Renal pelvis (tissue), 4 donors: ENCODE measurements around the gene ACTN4. TPM values are rescaled to one million over a fixed set of nuclear protein-coding genes. Genes with fewer than 3 reads are reported as not detected.

Experiments
- DNase-seq: peaks from one replicate; pipeline ENCODE4 v3.0.0-alpha.2; 2013
- polyA plus RNA-seq, 3 donors: library from polyadenylated mRNA; unstranded; fragments of 120-200 nt; gene quantifications; one replicate each; pipeline ENCODE4 v1.2.1, GENCODE V29; 2013; ENCODE audit not compliant: insufficient read length in 3 of 3

Gene ACTN4
- polyA plus RNA-seq, 3 donors: 701 to 787 (median 742) TPM

- DNase-seq: no peak
These were observed 75.6 kb downstream of the ACTN4 start for GRCh38 chr19:38722947-38723605.

GRCh38 chr19:38723606-38723965 is 76.1 kb downstream of the ACTN4 start:
- DNase-seq: no peak

- DNase-seq: no peak
These were observed 76.8 kb downstream of the ACTN4 start for GRCh38 chr19:38723990-38724854.

- DNase-seq: no peak
These were observed 78.2 kb downstream of the ACTN4 start for GRCh38 chr19:38725469-38726283.

- no peak for DNase-seq
These were observed 78.8 kb downstream of the ACTN4 start for GRCh38 chr19:38726284-38726673.

- DNase-seq: no peak
These were observed 79.4 kb downstream of the ACTN4 start for GRCh38 chr19:38726761-38727301.

- DNase-seq: no peak
These were observed 79.9 kb downstream of the ACTN4 start for GRCh38 chr19:38727306-38727867.

- DNase-seq: no peak
These were observed 80.6 kb downstream of the ACTN4 start for GRCh38 chr19:38727868-38728660.

GRCh38 chr19:38728752-38729541 is 81.5 kb downstream of the ACTN4 start:
- DNase-seq: no peak

GRCh38 chr19:38729653-38730469 is 82.4 kb downstream of the ACTN4 start:
- DNase-seq: no peak

- DNase-seq: no peak
These were observed 83.0 kb downstream of the ACTN4 start for GRCh38 chr19:38730470-38730730.

GRCh38 chr19:38730731-38731589 is 83.5 kb downstream of the ACTN4 start:
- no peak for DNase-seq

- DNase-seq: no peak
These were observed 84.3 kb downstream of the ACTN4 start for GRCh38 chr19:38731654-38732301.

- DNase-seq: no peak
These were observed 85.7 kb downstream of the ACTN4 start for GRCh38 chr19:38733241-38733492.

GRCh38 chr19:38733493-38734175 is 86.2 kb downstream of the ACTN4 start:
- no peak for DNase-seq

GRCh38 chr19:38734176-38734425 is 86.7 kb downstream of the ACTN4 start:
- DNase-seq: no peak

- DNase-seq: no peak
These were observed 87.2 kb downstream of the ACTN4 start for GRCh38 chr19:38734426-38735256.
